Measurements from ENCODE around the gene PRICKLE4. TPM values are rescaled to one million over a fixed set of nuclear protein-coding genes. Genes with fewer than 3 reads are reported as not detected.

PRICKLE4 gene
- total RNA-seq, 1 experiment from 2014 or later: 6.4 TPM

GRCh38 chr6:41791984-41792383 is 11.4 kb downstream of the PRICKLE4 start:
- TF ChIP-seq, protein P1, sequence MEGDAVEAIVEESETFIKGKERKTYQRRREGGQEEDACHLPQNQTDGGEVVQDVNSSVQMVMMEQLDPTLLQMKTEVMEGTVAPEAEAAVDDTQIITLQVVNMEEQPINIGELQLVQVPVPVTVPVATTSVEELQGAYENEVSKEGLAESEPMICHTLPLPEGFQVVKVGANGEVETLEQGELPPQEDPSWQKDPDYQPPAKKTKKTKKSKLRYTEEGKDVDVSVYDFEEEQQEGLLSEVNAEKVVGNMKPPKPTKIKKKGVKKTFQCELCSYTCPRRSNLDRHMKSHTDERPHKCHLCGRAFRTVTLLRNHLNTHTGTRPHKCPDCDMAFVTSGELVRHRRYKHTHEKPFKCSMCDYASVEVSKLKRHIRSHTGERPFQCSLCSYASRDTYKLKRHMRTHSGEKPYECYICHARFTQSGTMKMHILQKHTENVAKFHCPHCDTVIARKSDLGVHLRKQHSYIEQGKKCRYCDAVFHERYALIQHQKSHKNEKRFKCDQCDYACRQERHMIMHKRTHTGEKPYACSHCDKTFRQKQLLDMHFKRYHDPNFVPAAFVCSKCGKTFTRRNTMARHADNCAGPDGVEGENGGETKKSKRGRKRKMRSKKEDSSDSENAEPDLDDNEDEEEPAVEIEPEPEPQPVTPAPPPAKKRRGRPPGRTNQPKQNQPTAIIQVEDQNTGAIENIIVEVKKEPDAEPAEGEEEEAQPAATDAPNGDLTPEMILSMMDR (IDR thresholded peaks at IDR 0.05; ENCODE audit: unreplicated experiment): no peak
- CTCF ChIA-PET: interaction anchor here (0.5 kb wide), 1 partner anchor 63 kb away, joined by 3 read pairs; no protein-coding TSS in a partner anchor
- Mint-ChIP-seq H3K4me1 (ENCODE audit: low read depth, unreplicated experiment) (peaks cover 12% of the 10 kb centered on the region), H3K27ac (ENCODE audit: unreplicated experiment) (no peak overlapping the region), H3K27me3 (ENCODE audit: unreplicated experiment) (no peaks in the 10 kb centered on the region), H3K9me3 (ENCODE audit: low read depth, unreplicated experiment) (no peaks in the 10 kb centered on the region), H3K36me3 (ENCODE audit: insufficient read depth, unreplicated experiment) (peaks cover 55% of the 10 kb centered on the region), H3K4me3 (ENCODE audit: low read depth, unreplicated experiment) (no peak overlapping the region)
- DNase-seq: no peak
- intact Hi-C loops (cut with micrococcal nuclease; ENCODE audit: unreplicated experiment): no loop called here
- no TSS peak for BruUV-seq (replicated peaks)

DNA sequence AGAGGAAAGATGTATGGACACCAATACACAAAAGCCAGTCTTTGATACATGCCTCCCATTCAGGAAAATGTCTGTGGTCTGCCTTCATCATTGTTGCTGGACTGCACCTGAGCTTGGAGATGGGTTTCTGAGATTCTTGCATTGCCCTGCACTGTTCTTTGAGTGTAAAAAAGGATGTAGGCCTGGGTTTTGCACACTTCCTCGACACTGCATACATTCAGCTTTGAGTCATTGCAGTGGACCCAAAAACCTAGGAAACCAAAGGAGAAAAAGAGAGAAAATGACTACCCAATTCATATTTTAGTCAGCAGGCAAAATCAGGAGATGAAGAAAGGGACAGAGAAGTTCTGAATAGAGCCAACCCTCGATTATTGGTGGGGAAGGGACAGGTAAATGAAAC is 15.9 kb downstream of the PRICKLE4 start:
- CTCF ChIA-PET: no interaction called here
- TF ChIP-seq, protein P1 (IDR thresholded peaks at IDR 0.05; ENCODE audit: unreplicated experiment): no peak
- Mint-ChIP-seq H3K27ac (ENCODE audit: unreplicated experiment) (no peak overlapping the region), H3K36me3 (ENCODE audit: insufficient read depth, unreplicated experiment) (peaks cover 15% of the 10 kb centered on the region), H3K27me3 (ENCODE audit: unreplicated experiment) (no peaks in the 10 kb centered on the region), H3K9me3 (ENCODE audit: low read depth, unreplicated experiment) (no peaks in the 10 kb centered on the region), H3K4me1 (ENCODE audit: low read depth, unreplicated experiment) (no peaks in the 10 kb centered on the region), H3K4me3 (ENCODE audit: low read depth, unreplicated experiment) (no peak overlapping the region)
- intact Hi-C loops (cut with micrococcal nuclease; ENCODE audit: unreplicated experiment): no loop called here
- no peak for DNase-seq
- no TSS peak for BruUV-seq (replicated peaks)

- DNase-seq: no peak
- H3K9me3 Mint-ChIP-seq (ENCODE audit: low read depth, unreplicated experiment): no peaks in the 10 kb centered on the region
- H3K27ac Mint-ChIP-seq (ENCODE audit: unreplicated experiment): no peak overlapping the region
- no TSS peak for BruUV-seq (replicated peaks)
- TF ChIP-seq, protein P1 (IDR thresholded peaks at IDR 0.05; ENCODE audit: unreplicated experiment): no peak
- H3K4me1 Mint-ChIP-seq (ENCODE audit: low read depth, unreplicated experiment): no peaks in the 10 kb centered on the region
- no peaks in the 10 kb centered on the region for H3K36me3 Mint-ChIP-seq (ENCODE audit: insufficient read depth, unreplicated experiment)
- no peaks in the 10 kb centered on the region for H3K27me3 Mint-ChIP-seq (ENCODE audit: unreplicated experiment)
- H3K4me3 Mint-ChIP-seq (ENCODE audit: low read depth, unreplicated experiment): no peak overlapping the region
- CTCF ChIA-PET: interaction anchor here (1.6 kb wide), 1 partner anchor 13 kb away, joined by 3 read pairs; no protein-coding TSS in a partner anchor
- intact Hi-C loops (cut with micrococcal nuclease; ENCODE audit: unreplicated experiment): no loop called here
These were observed 18.4 kb downstream of the PRICKLE4 start for GRCh38 chr6:41798901-41799558.

DNA sequence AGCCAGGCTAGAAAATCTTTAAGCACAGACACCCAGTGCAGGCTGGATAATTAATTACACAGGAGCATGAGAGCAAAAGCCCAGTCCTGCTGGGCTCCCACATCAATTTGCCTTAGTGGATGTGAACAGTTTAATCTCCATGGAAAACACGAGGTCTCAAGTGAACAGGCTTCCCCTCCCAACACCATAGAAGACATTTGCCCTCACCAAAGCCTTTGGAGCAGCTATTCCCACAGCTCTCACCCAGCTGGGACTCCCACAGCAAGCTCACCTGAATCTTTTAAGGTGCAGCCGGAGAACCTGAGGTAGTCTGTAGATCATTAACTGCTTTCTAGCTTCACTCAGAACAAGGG is 19.0 kb downstream of the PRICKLE4 start:
- Mint-ChIP-seq H3K36me3 (ENCODE audit: insufficient read depth, unreplicated experiment) (no peaks in the 10 kb centered on the region), H3K4me3 (ENCODE audit: low read depth, unreplicated experiment) (no peak overlapping the region), H3K27me3 (ENCODE audit: unreplicated experiment) (no peaks in the 10 kb centered on the region), H3K4me1 (ENCODE audit: low read depth, unreplicated experiment) (no peaks in the 10 kb centered on the region), H3K9me3 (ENCODE audit: low read depth, unreplicated experiment) (no peaks in the 10 kb centered on the region), H3K27ac (ENCODE audit: unreplicated experiment) (no peak overlapping the region)
- CTCF ChIA-PET: interaction anchor here (1.6 kb wide), 1 partner anchor 13 kb away, joined by 3 read pairs; no protein-coding TSS in a partner anchor
- TF ChIP-seq, protein P1 (IDR thresholded peaks at IDR 0.05; ENCODE audit: unreplicated experiment): no peak
- BruUV-seq (replicated peaks): no TSS peak
- no peak for DNase-seq
- intact Hi-C loops (cut with micrococcal nuclease; ENCODE audit: unreplicated experiment): no loop called here

Measured in Calu3 (cell line).